Measurements from ENCODE around the gene TNNT1. TPM values are rescaled to one million over a fixed set of nuclear protein-coding genes. Genes with fewer than 3 reads are reported as not detected.
"Not testable (repeated sequence)": the region's sequence is repeated elsewhere in the genome, so short reads cannot be mapped to it uniquely, and the experiment has no call there.

The TNNT1 gene
- total RNA-seq, 1 donor from 2014 or later: 140 TPM

GRCh38 chr19:55158848-55159749 lies 10.1 kb upstream of the TNNT1 start:
- Histone ChIP-seq H3K36me3 (peaks cover 17% of the 10 kb centered on the region), H3K27me3 (ENCODE audit: low read depth) (peaks cover 60% of the 10 kb centered on the region), H3K4me3 (peak overlapping the region; percentile 77), H3K4me1 (peaks cover 44% of the 10 kb centered on the region), H3K27ac (replicated peaks) (peak overlapping the region; percentile 95), H3K9me3 (replicated peaks) (no peaks in the 10 kb centered on the region)
- no peak for TF ChIP-seq CTCF (IDR thresholded peaks at IDR 0.05; ENCODE audit: borderline replicate concordance)
- intact Hi-C loops (cut with micrococcal nuclease): no loop called here
- peak; percentile 86 for DNase-seq

- peaks cover 58% of the 10 kb centered on the region for H3K27me3 ChIP-seq (ENCODE audit: low read depth)
Observed at GRCh38 chr19:55158423-55158822, 9.4 kb upstream of the TNNT1 start.

GRCh38 chr19:55157064-55157908 lies 8.3 kb upstream of the TNNT1 start, which contains the start of gene TNNI3:
TNNI3 (minus strand) TSS chr19:55157732; CDS start chr19:55157589, 143 bp downstream.
- no peak for TF ChIP-seq CTCF (IDR thresholded peaks at IDR 0.05; ENCODE audit: borderline replicate concordance)
- Histone ChIP-seq H3K36me3 (peaks cover 32% of the 10 kb centered on the region), H3K9me3 (replicated peaks) (no peaks in the 10 kb centered on the region), H3K27me3 (ENCODE audit: low read depth) (peaks cover 52% of the 10 kb centered on the region), H3K4me1 (peaks cover 60% of the 10 kb centered on the region), H3K4me3 (peak within 1 kb of the TSS; percentile 77), H3K27ac (replicated peaks) (peak within 1 kb of the TSS; percentile 95)
- intact Hi-C loops (cut with micrococcal nuclease): no loop called here
- peak; percentile 77 for DNase-seq

More at GRCh38 chr19:55158423-55158822, 9.4 kb upstream of the TNNT1 start:
- no peak for TF ChIP-seq CTCF (IDR thresholded peaks at IDR 0.05; ENCODE audit: borderline replicate concordance)
- peaks cover 49% of the 10 kb centered on the region for H3K4me1 ChIP-seq
- no peak for DNase-seq
- H3K27ac ChIP-seq (replicated peaks): peak overlapping the region; percentile 95
- H3K9me3 ChIP-seq (replicated peaks): no peaks in the 10 kb centered on the region
- peaks cover 21% of the 10 kb centered on the region for H3K36me3 ChIP-seq
- H3K4me3 ChIP-seq: peak overlapping the region; percentile 77
- intact Hi-C loops (cut with micrococcal nuclease): no loop called here

GRCh38 chr19:55156202-55157063 lies 7.4 kb upstream of the TNNT1 start:
- Histone ChIP-seq H3K9me3 (replicated peaks) (no peaks in the 10 kb centered on the region), H3K4me1 (peaks cover 69% of the 10 kb centered on the region), H3K36me3 (peaks cover 32% of the 10 kb centered on the region), H3K4me3 (peak overlapping the region; percentile 77), H3K27ac (replicated peaks) (peak overlapping the region; percentile 95), H3K27me3 (ENCODE audit: low read depth) (peaks cover 43% of the 10 kb centered on the region)
- DNase-seq: peak; percentile 63
- TF ChIP-seq CTCF (IDR thresholded peaks at IDR 0.05; ENCODE audit: borderline replicate concordance): no peak
- intact Hi-C loops (cut with micrococcal nuclease): no loop called here

GRCh38 chr19:55155784-55156183 lies 6.8 kb upstream of the TNNT1 start:
- DNase-seq; H3K9me3 ChIP-seq (replicated peaks); intact Hi-C loops (cut with micrococcal nuclease): not testable (repeated sequence)
- Histone ChIP-seq H3K4me1 (peaks cover 73% of the 10 kb centered on the region), H3K27me3 (ENCODE audit: low read depth) (peaks cover 37% of the 10 kb centered on the region), H3K27ac (replicated peaks) (peak overlapping the region; percentile 95), H3K36me3 (peaks cover 32% of the 10 kb centered on the region), H3K4me3 (peak overlapping the region; percentile 77)
